GM10266 (cell line): ENCODE results near the gene SYT2.
"Not testable (repeated sequence)": the region's sequence is repeated elsewhere in the genome, so short reads cannot be mapped to it uniquely, and the experiment has no call there.

Experiments used
- DNase-seq: peaks from one replicate; pipeline ENCODE4 v3.0.0; 2012; ENCODE audit errors: extremely low spot score
- TF ChIP-seq, protein P1 (sequence below): IDR thresholded peaks from 2 replicates; pipeline ENCODE4 v1.5.1; 2012; ENCODE audit warnings: mild to moderate bottlenecking, low read depth; ENCODE audit not compliant: control insufficient read depth, insufficient read depth; ENCODE audit errors: missing control alignments

The SYT2 gene

DNA sequence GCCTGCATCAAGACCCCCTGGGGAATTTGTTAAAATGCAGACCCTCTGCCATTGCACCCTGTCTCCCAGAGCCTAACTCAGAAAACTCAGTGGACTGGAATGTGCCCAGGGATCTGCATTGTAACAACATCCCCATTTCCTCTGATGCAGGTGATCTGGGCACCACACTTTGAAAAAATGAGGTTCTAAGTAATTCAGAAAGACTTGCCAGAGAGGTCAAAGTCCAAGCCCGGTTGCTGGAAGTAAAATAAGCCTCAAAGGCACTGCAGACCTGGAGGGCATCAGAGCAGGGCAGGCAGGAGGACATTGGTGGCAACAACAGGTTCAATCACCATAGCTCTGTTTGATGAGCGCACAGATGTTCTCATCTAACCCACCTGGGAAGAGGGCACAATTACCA, 90.7 kb downstream of the SYT2 start:
- no peak for DNase-seq

DNA sequence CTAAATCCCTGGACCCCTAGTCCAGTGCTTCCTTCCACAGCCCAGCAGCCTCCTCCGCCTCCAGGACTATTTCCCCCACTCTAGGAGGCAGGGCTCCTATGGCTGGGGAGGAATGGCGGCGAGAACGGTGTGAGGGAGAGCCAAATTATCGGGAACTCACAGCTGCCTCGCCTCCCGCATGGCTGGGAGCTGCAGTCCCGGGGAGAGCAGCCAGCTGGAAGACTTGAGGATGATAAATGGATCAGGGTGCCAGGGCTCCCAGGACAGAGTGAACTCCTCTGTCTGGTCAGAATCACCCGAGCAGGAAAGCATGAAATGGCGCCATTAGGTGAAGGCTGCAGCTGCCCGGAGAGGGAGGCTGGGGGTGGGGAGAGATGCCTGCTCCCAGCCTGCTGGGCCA, 91.2 kb downstream of the SYT2 start:
- not testable (repeated sequence) for DNase-seq

More for the DNA sequence above, 90.7 kb downstream of the SYT2 start:
- TF ChIP-seq, protein P1, sequence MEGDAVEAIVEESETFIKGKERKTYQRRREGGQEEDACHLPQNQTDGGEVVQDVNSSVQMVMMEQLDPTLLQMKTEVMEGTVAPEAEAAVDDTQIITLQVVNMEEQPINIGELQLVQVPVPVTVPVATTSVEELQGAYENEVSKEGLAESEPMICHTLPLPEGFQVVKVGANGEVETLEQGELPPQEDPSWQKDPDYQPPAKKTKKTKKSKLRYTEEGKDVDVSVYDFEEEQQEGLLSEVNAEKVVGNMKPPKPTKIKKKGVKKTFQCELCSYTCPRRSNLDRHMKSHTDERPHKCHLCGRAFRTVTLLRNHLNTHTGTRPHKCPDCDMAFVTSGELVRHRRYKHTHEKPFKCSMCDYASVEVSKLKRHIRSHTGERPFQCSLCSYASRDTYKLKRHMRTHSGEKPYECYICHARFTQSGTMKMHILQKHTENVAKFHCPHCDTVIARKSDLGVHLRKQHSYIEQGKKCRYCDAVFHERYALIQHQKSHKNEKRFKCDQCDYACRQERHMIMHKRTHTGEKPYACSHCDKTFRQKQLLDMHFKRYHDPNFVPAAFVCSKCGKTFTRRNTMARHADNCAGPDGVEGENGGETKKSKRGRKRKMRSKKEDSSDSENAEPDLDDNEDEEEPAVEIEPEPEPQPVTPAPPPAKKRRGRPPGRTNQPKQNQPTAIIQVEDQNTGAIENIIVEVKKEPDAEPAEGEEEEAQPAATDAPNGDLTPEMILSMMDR: no peak

DNA sequence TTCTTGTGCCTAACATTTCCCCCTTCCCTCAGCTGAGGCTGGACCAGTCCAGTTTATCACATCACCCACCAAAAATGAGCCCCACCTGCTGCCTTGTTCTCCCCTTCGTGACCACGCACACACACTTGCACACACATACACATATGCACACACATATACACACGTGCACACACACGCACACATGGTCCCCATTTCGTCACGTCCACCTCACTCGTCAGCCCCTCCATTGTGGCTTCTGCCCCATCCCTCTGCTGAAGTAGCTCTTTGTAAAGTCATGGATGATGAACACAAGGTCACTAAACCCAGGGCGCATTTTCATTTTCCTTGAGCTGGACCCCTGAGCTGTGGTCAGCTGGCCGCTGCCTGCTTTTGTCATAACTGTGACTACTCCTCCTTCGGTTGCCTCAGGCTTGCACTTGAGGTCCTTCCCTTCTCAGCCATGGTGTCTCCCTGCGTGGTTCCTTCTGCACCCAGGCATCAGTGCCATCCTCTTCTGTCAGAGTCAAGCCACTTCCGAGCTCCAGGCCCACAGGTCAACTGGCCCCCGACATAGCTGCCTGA, 93.8 kb downstream of the SYT2 start:
- TF ChIP-seq, protein P1: no peak
- no peak for DNase-seq

DNA sequence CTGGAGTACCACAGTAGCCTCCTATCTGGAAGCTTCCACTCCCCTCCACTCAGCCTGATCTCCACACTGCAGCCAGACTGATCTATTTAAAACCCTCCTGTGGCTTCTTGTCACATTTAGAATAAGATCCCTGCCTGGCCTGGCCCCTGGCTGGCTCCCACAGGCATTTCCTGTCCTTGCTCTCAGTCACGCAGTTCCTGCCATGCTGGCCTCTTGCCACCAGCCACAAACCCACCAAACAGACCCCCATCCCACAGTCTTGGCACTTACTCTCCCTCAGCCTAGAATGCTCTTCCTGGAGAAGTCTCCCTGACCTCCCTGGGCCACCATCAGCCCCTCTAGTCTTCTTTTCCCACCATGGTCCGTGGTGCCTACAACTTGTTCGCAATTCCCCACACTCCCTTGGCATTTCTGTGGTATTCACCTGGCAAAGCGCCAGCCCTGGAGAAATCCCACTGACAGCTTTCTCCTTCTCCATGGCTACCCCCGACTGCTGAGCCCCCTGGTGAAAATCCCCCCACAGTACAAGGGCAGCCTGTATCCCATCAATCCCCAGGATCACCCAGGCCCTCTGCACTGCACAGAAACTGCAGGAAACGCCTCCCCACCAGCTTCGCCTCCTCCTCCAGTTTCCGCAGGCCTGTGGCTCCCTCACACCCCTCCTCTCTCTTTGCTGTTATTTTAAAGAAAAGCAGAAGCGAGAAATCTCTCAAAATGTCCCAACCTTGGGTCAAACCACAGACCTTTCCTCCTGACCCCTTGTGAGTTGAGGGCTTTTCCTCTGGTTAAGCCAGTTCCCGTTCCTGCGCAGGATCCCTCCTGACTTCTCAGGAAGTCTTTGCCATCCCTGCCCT, 94.5 kb downstream of the SYT2 start:
- peak; percentile 70 for DNase-seq
- TF ChIP-seq, protein P1: no peak

DNA sequence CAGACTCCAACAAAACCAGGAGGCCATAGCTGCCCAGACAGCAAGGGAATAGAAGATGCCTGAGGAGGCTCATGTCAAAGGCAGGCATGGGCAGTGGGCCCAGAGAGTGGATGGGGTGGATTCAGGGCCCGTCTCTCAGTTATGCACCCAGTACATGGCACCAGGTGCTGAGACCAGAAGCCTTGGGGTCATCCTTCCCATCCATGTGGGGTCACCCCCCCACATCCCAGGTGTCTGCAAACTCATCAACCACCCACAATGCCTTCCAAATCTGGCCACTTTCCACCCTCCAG, 95.1 kb downstream of the SYT2 start:
- not testable (repeated sequence) for DNase-seq

DNA sequence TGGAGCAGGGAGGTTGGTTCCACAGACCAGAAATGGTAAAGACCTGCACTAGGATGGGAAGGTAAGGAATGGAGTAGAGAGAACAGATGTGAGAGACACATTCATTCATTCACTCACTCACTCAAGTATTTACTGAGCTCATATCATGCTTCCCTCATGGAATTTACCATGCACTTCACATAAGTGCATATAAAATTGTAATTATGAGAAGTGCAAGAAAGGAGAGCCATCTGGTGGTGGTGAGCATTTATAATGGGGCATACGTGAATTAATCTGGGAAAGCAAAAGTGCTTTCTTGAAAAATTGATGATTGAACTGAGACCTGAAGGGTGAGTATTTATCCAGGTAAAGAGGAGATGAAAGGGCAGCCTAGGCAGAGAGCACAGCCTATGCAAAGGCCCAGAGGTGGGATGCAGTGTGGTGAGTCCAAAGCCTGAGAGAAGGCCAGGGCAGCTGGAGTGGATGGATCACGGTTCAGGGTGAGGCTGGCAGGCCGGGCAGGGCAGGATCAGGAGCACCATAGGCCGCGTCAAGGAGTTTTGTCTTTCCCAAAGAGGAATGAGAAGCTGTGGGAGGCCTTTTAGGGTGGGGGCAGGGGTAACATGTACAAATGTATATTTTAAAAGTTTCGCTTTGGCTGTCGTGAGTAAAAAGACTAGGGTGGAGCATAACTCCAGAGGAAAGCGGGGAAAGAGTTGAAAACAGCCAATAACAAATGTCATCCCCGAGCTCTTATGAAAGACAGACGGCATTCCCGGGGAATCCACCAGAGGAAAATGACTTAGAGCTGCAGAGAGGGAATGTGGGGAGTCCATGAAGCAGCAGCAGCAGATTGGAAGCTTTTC, 95.7 kb downstream of the SYT2 start:
- TF ChIP-seq, protein P1: peak; percentile 10
- not testable (repeated sequence) for DNase-seq

DNA sequence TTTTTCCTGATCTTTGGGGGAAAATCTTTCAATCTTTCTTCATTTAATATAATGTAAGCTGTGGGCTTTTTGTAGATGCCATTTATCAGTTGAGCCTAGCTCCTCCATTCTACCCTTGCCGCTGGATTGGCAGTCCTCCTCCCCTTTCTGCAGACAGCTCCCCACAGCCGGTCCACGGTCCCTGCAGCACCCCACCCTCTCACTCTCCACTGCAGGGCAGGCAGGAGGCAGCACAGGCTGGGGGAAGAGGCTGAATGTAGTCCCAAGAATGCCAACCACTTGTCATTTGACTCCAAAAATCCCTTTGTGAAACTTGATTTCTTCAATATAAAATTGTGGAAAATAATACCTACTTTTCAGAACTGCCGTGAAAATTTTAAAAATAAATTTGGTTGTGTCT, 96.7 kb downstream of the SYT2 start:
- DNase-seq: no peak
- TF ChIP-seq, protein P1: no peak

DNA sequence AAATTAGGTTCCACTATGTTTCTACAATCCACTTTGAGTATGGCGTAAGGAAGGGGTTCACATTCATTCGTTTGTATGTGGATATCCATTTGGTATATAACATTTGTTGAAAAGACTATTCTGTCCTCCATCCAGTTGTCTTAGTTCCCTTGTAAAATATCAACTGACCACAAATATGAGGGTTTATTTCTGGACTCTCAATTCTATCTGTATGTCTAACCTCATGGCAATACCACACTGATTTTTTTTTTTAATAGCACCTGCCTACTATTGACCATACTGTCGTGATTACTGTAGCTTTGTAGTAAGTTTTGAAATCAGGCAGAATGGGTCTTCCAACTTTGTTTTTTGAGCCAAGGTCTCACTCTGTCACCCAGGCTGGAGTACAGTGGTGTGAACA, 98.2 kb downstream of the SYT2 start:
- not testable (repeated sequence) for DNase-seq

DNA sequence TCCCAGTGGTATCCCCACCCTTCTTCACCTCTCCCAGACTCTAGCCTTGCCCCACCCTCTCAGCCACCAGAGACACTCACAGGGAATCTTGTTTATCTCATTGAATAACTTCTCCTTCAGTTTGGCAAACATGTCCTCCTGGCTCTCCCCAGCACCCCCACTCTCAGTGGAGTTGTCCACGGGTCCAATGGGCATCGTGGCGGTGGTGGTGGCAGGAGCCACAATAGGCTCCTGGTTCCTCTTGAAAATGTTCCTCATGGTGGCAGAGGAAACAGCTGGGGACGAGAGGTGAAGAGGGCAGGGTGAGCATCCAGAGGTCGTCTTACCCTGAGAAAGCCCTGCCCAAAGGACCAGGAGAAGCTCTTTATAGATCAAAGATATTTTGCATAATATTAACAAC, 104.7 kb downstream of the SYT2 start:
- DNase-seq: no peak
- TF ChIP-seq, protein P1: no peak
